HepG2 (cell line): ENCODE results near the gene S100A16. TPM values are rescaled to one million over a fixed set of nuclear protein-coding genes. Genes with fewer than 3 reads are reported as not detected.

ENCODE experiments used
- AHR ChIP-seq: IDR thresholded peaks from 2 replicates; pipeline ENCODE4 v1.6.1; 2018; ENCODE audit warnings: missing genetic modification reagents, missing compliant biosample characterization
- AKAP8 ChIP-seq: sonication (generic); formaldehyde crosslinking; IDR thresholded peaks from 2 replicates; pipeline ENCODE4 v1.5.1; 2020; ENCODE audit warnings: mild to moderate bottlenecking, missing genetic modification reagents
- CBX1 ChIP-seq: IDR thresholded peaks from one replicate; pipeline ENCODE4 v1.6.1; 2016; ENCODE audit warnings: antibody characterized with exemption, low read depth
- ELF3 ChIP-seq: IDR thresholded peaks from 2 replicates; pipeline ENCODE4 v1.6.1; 2016; ENCODE audit warnings: missing genetic modification reagents, missing compliant biosample characterization
- EP300 ChIP-seq, 3 experiments: sonication (generic) in 1 of 3; formaldehyde crosslinking in 1 of 3; IDR thresholded peaks; 2 replicates each; pipeline versions ENCODE4 v1.5.1 to v1.6.1; 2011 to 2020; ENCODE audit warnings: low read depth in 2 of 3, low read length in 2 of 3, borderline replicate concordance in 1 of 3, improper control_type of control experiment in 1 of 3, mild to moderate bottlenecking in 1 of 3, missing genetic modification reagents in 1 of 3, moderate library complexity in 1 of 3
- HOXA3 ChIP-seq: sonication (generic); formaldehyde crosslinking; IDR thresholded peaks from 2 replicates; pipeline ENCODE4 v1.5.0; 2020; ENCODE audit warnings: missing genetic modification reagents
- KLF16 ChIP-seq, 2 experiments: sonication (generic) in 1 of 2; formaldehyde crosslinking in 1 of 2; IDR thresholded peaks; 2 replicates each; pipeline versions ENCODE4 v1.6.1 to v1.8.0; 2016 to 2023; ENCODE audit warnings: missing genetic modification reagents in 2 of 2, missing compliant biosample characterization in 1 of 2
- MAFK ChIP-seq, 2 experiments: IDR thresholded peaks in 1 of 2; conservative IDR thresholded peaks in 1 of 2; 2 replicates each; pipeline ENCODE4 v1.6.1; 2011; ENCODE audit warnings: improper control_type of control experiment in 2 of 2, low read length in 2 of 2
- MIER2 ChIP-seq: IDR thresholded peaks from 2 replicates; pipeline ENCODE4 v1.6.1; 2016; ENCODE audit warnings: missing biosample characterization, missing genetic modification reagents
- MTERF4 ChIP-seq: sonication (generic); formaldehyde crosslinking; IDR thresholded peaks from 2 replicates; pipeline ENCODE4 v1.8.0; 2023; ENCODE audit warnings: mild to moderate bottlenecking, missing genetic modification reagents
- REXO4 ChIP-seq: sonication (generic); formaldehyde crosslinking; IDR thresholded peaks from 2 replicates; pipeline ENCODE4 v1.8.0; 2022; ENCODE audit warnings: missing genetic modification reagents, mild to moderate bottlenecking, borderline replicate concordance
- RXRA ChIP-seq: sonication (generic); formaldehyde crosslinking; IDR thresholded peaks from 2 replicates; pipeline ENCODE4 v1.5.1; 2020; ENCODE audit warnings: missing genetic modification reagents
- SOX13 ChIP-seq, 3 experiments: fragments of 450-650 bp in 1 of 3; sonication (generic) in 1 of 3; formaldehyde crosslinking in 1 of 3; IDR thresholded peaks in 2 of 3; conservative IDR thresholded peaks in 1 of 3; 2 replicates each; pipeline versions ENCODE4 v1.5.0 to v1.6.1; 2016 to 2020; ENCODE audit warnings: antibody characterized with exemption in 1 of 3, mild to moderate bottlenecking in 1 of 3, missing compliant biosample characterization in 1 of 3, missing genetic modification reagents in 1 of 3, moderate library complexity in 1 of 3
- SOX5 ChIP-seq: IDR thresholded peaks from 2 replicates; pipeline ENCODE4 v1.6.1; 2016; ENCODE audit warnings: borderline replicate concordance
- ZBTB1 ChIP-seq: sonication (generic); formaldehyde crosslinking; IDR thresholded peaks from 2 replicates; pipeline ENCODE4 v1.4.0; 2020; ENCODE audit warnings: missing genetic modification reagents, borderline replicate concordance
- ZFP41 ChIP-seq: sonication (generic); formaldehyde crosslinking; IDR thresholded peaks from 2 replicates; pipeline ENCODE4 v1.4.0; 2020; ENCODE audit warnings: mild to moderate bottlenecking, missing genetic modification reagents, borderline replicate concordance
- ZFP62 ChIP-seq: sonication (generic); formaldehyde crosslinking; IDR thresholded peaks from 2 replicates; pipeline ENCODE4 v1.4.0; 2020; ENCODE audit warnings: missing genetic modification reagents
- ZKSCAN1 ChIP-seq: fragments of 150-350 bp; IDR thresholded peaks from 2 replicates; pipeline ENCODE4 v1.6.1; 2014; ENCODE audit warnings: low read length
- ZNF101 ChIP-seq: sonication (generic); formaldehyde crosslinking; IDR thresholded peaks from 2 replicates; pipeline ENCODE4 v1.4.0; 2020; ENCODE audit warnings: mild to moderate bottlenecking, low read depth, missing genetic modification reagents, borderline replicate concordance
- ZNF18 ChIP-seq: sonication (generic); formaldehyde crosslinking; IDR thresholded peaks from 2 replicates; pipeline ENCODE4 v1.8.0; 2022; ENCODE audit warnings: mild to moderate bottlenecking, missing genetic modification reagents; ENCODE audit not compliant: insufficient replicate concordance
- ZNF235 ChIP-seq: sonication (generic); formaldehyde crosslinking; IDR thresholded peaks from 2 replicates; pipeline ENCODE4 v1.8.1; 2023; ENCODE audit warnings: mild to moderate bottlenecking, missing genetic modification reagents, borderline replicate concordance
- ZNF552 ChIP-seq: sonication (generic); formaldehyde crosslinking; IDR thresholded peaks from 2 replicates; pipeline ENCODE4 v1.9.0; 2022; ENCODE audit warnings: missing genetic modification reagents, mild to moderate bottlenecking, borderline replicate concordance
- ZNF556 ChIP-seq: sonication (generic); formaldehyde crosslinking; IDR thresholded peaks from 2 replicates; pipeline ENCODE4 v1.4.0; 2020; ENCODE audit warnings: mild to moderate bottlenecking, missing genetic modification reagents, borderline replicate concordance
- ZNF564 ChIP-seq: sonication (generic); formaldehyde crosslinking; IDR thresholded peaks from 2 replicates; pipeline ENCODE4 v1.8.1; 2023; ENCODE audit warnings: mild to moderate bottlenecking, missing genetic modification reagents
- ZNF83 ChIP-seq: sonication (generic); formaldehyde crosslinking; IDR thresholded peaks from 2 replicates; pipeline ENCODE4 v1.4.0; 2020; ENCODE audit warnings: missing genetic modification reagents, mild to moderate bottlenecking, borderline replicate concordance
- ZSCAN12 ChIP-seq: sonication (generic); formaldehyde crosslinking; IDR thresholded peaks from 2 replicates; pipeline ENCODE4 v1.9.0; 2021; ENCODE audit warnings: mild to moderate bottlenecking, missing genetic modification reagents
- polyA plus RNA-seq, 8 experiments: library from polyadenylated mRNA; depleted of rRNA in 3 of 8; stranded (reverse) in 7 of 8; unstranded in 1 of 8; fragments of >200 nt; fragmentation: Illumina TruSeq in 4 of 8; extraction: Trizol in 4 of 8; gene quantifications; 2 replicates each; pipeline versions ENCODE4 v1.2.1 to v1.2.3, GENCODE V29; 2011 to 2016; ENCODE audit warnings: low read depth in 4 of 8, missing spikeins in 1 of 8, mixed read lengths in 1 of 8; ENCODE audit not compliant: insufficient read depth in 1 of 8
- total RNA-seq, 5 experiments: library from RNA; depleted of rRNA; stranded (reverse); fragments of >200 nt; fragmentation: Illumina TruSeq; extraction: Trizol; gene quantifications; 2 replicates each; pipeline ENCODE4 v1.2.3, GENCODE V29; 2016; ENCODE audit warnings: low read depth in 1 of 5
- TF ChIP-seq, protein P1 (sequence below): sonication (generic); formaldehyde crosslinking; IDR thresholded peaks from 2 replicates; pipeline ENCODE4 v1.4.0; 2020; ENCODE audit warnings: mild to moderate bottlenecking, missing genetic modification reagents

Gene S100A16
- total and polyA plus RNA-seq, 2 of the 13 experiments (the other 11 are each of a cell fraction or from before 2014, with no cell fraction given): 46.0 to 195 TPM

DNA sequence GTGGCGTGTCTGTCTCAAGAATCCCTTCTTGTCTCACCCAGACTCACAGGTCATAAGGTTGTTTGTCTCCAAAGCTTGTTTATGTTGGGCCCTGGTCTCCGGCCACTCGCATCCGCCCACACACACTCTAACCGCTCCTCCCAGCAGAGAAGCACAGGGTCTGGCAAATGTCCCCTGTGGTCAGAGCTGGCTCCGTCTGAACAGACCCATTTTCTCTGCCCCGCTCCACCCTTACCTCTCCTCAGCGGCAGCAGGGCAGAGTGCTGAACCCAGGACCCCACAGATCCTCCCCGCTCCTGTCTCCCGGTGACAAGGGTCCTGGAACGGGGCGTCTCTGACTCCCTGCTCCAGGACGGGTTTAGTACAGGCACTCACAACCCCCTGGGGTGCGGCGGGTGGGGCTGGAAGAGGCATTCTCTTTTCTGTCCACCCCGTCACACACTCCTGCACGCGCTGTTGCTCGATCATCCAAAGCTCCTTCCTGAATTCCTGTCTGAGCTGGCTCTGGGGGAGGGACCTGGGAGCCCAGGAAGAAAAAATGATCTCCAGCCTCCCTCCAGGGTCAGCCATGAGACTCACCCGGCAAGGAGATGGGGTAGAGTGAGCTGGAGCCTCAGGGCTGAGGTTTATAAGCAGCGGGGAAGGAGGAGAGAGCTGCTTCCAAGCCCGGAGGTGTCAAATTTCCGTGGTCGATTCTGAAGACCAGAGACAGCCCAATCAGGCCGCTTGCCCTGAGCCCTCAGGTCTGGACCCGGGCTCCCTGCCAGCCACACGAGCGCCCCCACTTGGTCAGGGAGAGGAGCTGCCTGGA, 14.2 kb upstream of the S100A16 start, which contains the start of gene S100A13 (continued):
- no peak for TF ChIP-seq EP300 (IDR thresholded peaks at IDR 0.05; ENCODE audit: low read depth in 2 of 2, low read length in 2 of 2)
- no peak for TF ChIP-seq EP300 (CRISPR knock-in tag; IDR thresholded peaks at IDR 0.05; ENCODE audit: borderline replicate concordance)
- TF ChIP-seq, protein P1, sequence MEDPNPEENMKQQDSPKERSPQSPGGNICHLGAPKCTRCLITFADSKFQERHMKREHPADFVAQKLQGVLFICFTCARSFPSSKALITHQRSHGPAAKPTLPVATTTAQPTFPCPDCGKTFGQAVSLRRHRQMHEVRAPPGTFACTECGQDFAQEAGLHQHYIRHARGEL (CRISPR knock-in tag): no peak
- TF ChIP-seq ZNF235 (CRISPR knock-in tag): no peak
- no peak for TF ChIP-seq ZNF564 (CRISPR knock-in tag)
- no peak for TF ChIP-seq ZNF83 (CRISPR knock-in tag)
- no peak for TF ChIP-seq REXO4 (CRISPR knock-in tag)
- no peak for TF ChIP-seq RXRA
- TF ChIP-seq ZFP41 (CRISPR knock-in tag): no peak
- no peak for TF ChIP-seq ZNF552
- no peak for TF ChIP-seq ZSCAN12 (CRISPR knock-in tag)
- no peak for TF ChIP-seq MIER2
- peak; percentile 48; the same call in 1 of the 2 replicates for TF ChIP-seq MTERF4
- 0 out of 2 replicates have a peak, but pooled peaks have one; percentile 57 for TF ChIP-seq AKAP8 (CRISPR knock-in tag)
- TF ChIP-seq AHR (CRISPR knock-in tag): no peak
- TF ChIP-seq ZNF556: no peak; the same call in 1 of the 2 replicates
- no peak for TF ChIP-seq ZKSCAN1
- peak; percentile 32; the same call in 1 of the 2 replicates for TF ChIP-seq HOXA3 (CRISPR knock-in tag)
- TF ChIP-seq ZBTB1 (CRISPR knock-in tag): no peak
- no peak for TF ChIP-seq MAFK (conservative IDR thresholded peaks at IDR 0.05 in 1 of 2, IDR thresholded peaks at IDR 0.05 in 1 of 2; ENCODE audit: low read length in 2 of 2)
- TF ChIP-seq ZFP62 (CRISPR knock-in tag): no peak
- TF ChIP-seq ZNF18: no peak
- no peak for TF ChIP-seq KLF16 (CRISPR knock-in tag; IDR thresholded peaks at IDR 0.05)
- TF ChIP-seq SOX13 (IDR thresholded peaks at IDR 0.05): no peak
- TF ChIP-seq SOX13 (CRISPR knock-in tag; conservative IDR thresholded peaks at IDR 0.05 in 1 of 2, IDR thresholded peaks at IDR 0.05 in 1 of 2): no peak
- TF ChIP-seq ELF3: peak; percentile 36; the same call in 1 of the 2 replicates
- TF ChIP-seq SOX5 (CRISPR knock-in tag): 0 out of 2 replicates have a peak, but pooled peaks have one; percentile 23
- TF ChIP-seq ZNF101 (CRISPR knock-in tag): no peak
- peak; percentile 23 for TF ChIP-seq CBX1
